SU-DHL-6 (cell line): ENCODE data around the gene RASSF5.

Experiments
- H2AFZ ChIP-seq: fragments of 200-600 bp; sonication (generic); 2 replicates; pipeline ENCODE4 v1.6.1; 2014; ENCODE audit warnings: low read depth, mild to moderate bottlenecking, moderate library complexity, mixed read lengths, antibody characterized with exemption, low read length; ENCODE audit not compliant: severe bottlenecking
- H3F3A ChIP-seq: fragments of 200-600 bp; shearing (Covaris generic); 2 replicates; pipeline ENCODE4 v1.6.0; 2016; ENCODE audit warnings: antibody characterized with exemption, mild to moderate bottlenecking; ENCODE audit not compliant: insufficient read depth
- H3K27ac ChIP-seq: fragments of 200-600 bp; sonication (generic); 2 replicates; pipeline ENCODE4 v1.5.1; 2016; ENCODE audit warnings: low read depth, mild to moderate bottlenecking, low read length, moderate library complexity, mixed read lengths
- H3K27me3 ChIP-seq: fragments of 200-600 bp; sonication (generic), shearing (Covaris generic); 2 replicates; pipeline ENCODE4 v1.6.0; 2014; ENCODE audit warnings: mild to moderate bottlenecking, low read length
- H3K36me3 ChIP-seq: fragments of 200-600 bp; sonication (generic); 2 replicates; pipeline ENCODE4 v1.6.1; 2014; ENCODE audit warnings: mild to moderate bottlenecking, low read length, mixed read lengths
- H3K4me2 ChIP-seq: fragments of 300-600, 200-600 bp; shearing (Covaris generic), sonication (generic); 2 replicates; pipeline ENCODE4 v1.6.0; 2014; ENCODE audit warnings: low read length, low read depth, mild to moderate bottlenecking; ENCODE audit not compliant: poor library complexity, severe bottlenecking
- H3K4me3 ChIP-seq: fragments of 200-600 bp; sonication (generic); 2 replicates; pipeline ENCODE4 v1.5.1; 2014; ENCODE audit warnings: antibody characterized with exemption, low read length, mild to moderate bottlenecking, mixed read lengths; ENCODE audit not compliant: insufficient read depth, poor library complexity, severe bottlenecking
- H3K79me2 ChIP-seq: fragments of 200-600 bp; sonication (generic); 2 replicates; pipeline ENCODE4 v1.6.1; 2014; ENCODE audit warnings: mild to moderate bottlenecking, low read length, moderate library complexity; ENCODE audit not compliant: insufficient read depth
- H3K9ac ChIP-seq: fragments of 200-600 bp; sonication (generic); 2 replicates; pipeline ENCODE4 v1.7.0; 2014; ENCODE audit warnings: mild to moderate bottlenecking, low read length
- H3K9me2 ChIP-seq: fragments of 200-600 bp; sonication (generic); replicated peaks from 2 replicates; pipeline ENCODE4 v1.6.1; 2014; ENCODE audit warnings: low read length; ENCODE audit not compliant: insufficient read depth
- H3K9me3 ChIP-seq: fragments of 200-600 bp; sonication (generic); 2 replicates; pipeline ENCODE4 v1.6.1; 2014; ENCODE audit warnings: low read length, mixed read lengths; ENCODE audit not compliant: insufficient read depth
- H4K20me1 ChIP-seq: fragments of 200-600 bp; sonication (generic); 2 replicates; pipeline ENCODE4 v1.6.1; 2014; ENCODE audit warnings: low read depth, mild to moderate bottlenecking, antibody characterized with exemption, low read length, moderate library complexity, mixed read lengths
- EZH2phosphoT487 ChIP-seq: fragments of 200-600 bp; sonication (generic), shearing (Covaris generic); conservative IDR thresholded peaks from 2 replicates; pipeline ENCODE4 v1.6.1; 2018; ENCODE audit warnings: mild to moderate bottlenecking, antibody characterized with exemption, low read length, moderate library complexity, mixed read lengths
- TF ChIP-seq, protein P1 (sequence below): fragments of 200-600 bp; sonication (generic); IDR thresholded peaks from one replicate; pipeline ENCODE4 v1.5.1; 2017; ENCODE audit warnings: antibody characterized with exemption, mild to moderate bottlenecking, low read length, moderate library complexity; ENCODE audit not compliant: insufficient read depth, poor library complexity, severe bottlenecking

Gene RASSF5

DNA sequence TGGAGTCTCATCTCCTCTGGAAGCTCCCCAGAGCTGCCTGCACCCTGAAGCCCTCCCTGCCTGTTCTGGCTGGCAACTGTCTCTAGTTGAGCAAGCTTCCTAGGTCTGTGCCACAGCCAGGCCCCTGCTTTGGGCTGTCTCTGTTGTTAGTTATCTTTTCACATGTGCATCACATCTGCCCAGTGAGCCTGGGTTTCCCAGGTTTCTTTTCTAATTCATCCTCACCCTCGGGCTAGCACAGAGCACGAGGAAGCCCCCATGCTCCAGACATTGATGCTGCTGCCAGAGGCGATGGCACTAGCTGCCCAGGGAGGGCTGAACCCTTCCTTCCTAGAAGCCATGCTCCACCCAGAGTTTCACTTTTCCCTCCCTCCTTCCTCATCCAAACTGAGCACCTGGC is 27.2 kb downstream of the RASSF5 start:
- H3K9me3 ChIP-seq, result no peaks in the 10 kb centered on the region
- no peaks in the 10 kb centered on the region for H3K36me3 ChIP-seq
- H3F3A ChIP-seq, result no peaks in the 10 kb centered on the region
- H3K27me3 ChIP-seq, result no peaks in the 10 kb centered on the region
- H3K9me2 ChIP-seq, result no peaks in the 10 kb centered on the region
- TF ChIP-seq EZH2phosphoT487, result no peak
- TF ChIP-seq, protein P1, sequence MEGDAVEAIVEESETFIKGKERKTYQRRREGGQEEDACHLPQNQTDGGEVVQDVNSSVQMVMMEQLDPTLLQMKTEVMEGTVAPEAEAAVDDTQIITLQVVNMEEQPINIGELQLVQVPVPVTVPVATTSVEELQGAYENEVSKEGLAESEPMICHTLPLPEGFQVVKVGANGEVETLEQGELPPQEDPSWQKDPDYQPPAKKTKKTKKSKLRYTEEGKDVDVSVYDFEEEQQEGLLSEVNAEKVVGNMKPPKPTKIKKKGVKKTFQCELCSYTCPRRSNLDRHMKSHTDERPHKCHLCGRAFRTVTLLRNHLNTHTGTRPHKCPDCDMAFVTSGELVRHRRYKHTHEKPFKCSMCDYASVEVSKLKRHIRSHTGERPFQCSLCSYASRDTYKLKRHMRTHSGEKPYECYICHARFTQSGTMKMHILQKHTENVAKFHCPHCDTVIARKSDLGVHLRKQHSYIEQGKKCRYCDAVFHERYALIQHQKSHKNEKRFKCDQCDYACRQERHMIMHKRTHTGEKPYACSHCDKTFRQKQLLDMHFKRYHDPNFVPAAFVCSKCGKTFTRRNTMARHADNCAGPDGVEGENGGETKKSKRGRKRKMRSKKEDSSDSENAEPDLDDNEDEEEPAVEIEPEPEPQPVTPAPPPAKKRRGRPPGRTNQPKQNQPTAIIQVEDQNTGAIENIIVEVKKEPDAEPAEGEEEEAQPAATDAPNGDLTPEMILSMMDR, result no peak
- no peak overlapping the region for H3K4me2 ChIP-seq
- no peaks in the 10 kb centered on the region for H3K79me2 ChIP-seq
- H3K9ac ChIP-seq, result no peak overlapping the region
- H3K27ac ChIP-seq, result no peak overlapping the region
- no peak overlapping the region for H3K4me3 ChIP-seq
- no peak overlapping the region for H2AFZ ChIP-seq
- H4K20me1 ChIP-seq, result no peaks in the 10 kb centered on the region

DNA sequence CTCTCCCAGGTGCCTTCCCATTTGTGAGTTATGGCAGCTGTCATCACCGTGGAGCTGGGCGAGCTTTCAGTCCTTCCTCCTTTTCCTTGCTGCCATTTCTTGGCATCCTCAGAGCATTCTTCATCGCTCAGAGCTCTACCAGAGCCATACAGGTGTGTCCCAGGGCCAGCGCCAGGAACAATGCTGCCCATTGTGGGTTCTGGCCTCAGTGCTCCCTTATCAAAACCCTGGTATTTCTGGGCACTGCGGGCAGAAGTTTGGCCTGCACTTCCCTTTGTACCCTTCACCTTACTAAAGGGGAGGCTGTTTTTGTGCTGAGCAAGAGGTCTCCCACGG is 28.5 kb downstream of the RASSF5 start:
- Histone ChIP-seq H3K4me3 (no peak overlapping the region), H3K27me3 (no peaks in the 10 kb centered on the region), H3K36me3 (no peaks in the 10 kb centered on the region), H3K79me2 (no peaks in the 10 kb centered on the region), H3K4me2 (no peak overlapping the region), H4K20me1 (no peaks in the 10 kb centered on the region), H2AFZ (no peak overlapping the region), H3K27ac (no peak overlapping the region), H3K9ac (no peak overlapping the region), H3K9me3 (no peaks in the 10 kb centered on the region), H3F3A (no peaks in the 10 kb centered on the region), H3K9me2 (no peaks in the 10 kb centered on the region)
- TF ChIP-seq, protein P1, result no peak
- TF ChIP-seq EZH2phosphoT487, result no peak

- Histone ChIP-seq H3K9me2 (no peaks in the 10 kb centered on the region), H4K20me1 (no peaks in the 10 kb centered on the region), H3K36me3 (no peaks in the 10 kb centered on the region), H3F3A (no peaks in the 10 kb centered on the region), H3K9me3 (no peaks in the 10 kb centered on the region), H2AFZ (no peak overlapping the region), H3K9ac (no peak overlapping the region), H3K4me3 (no peak overlapping the region), H3K4me2 (no peak overlapping the region), H3K27ac (no peak overlapping the region), H3K27me3 (no peaks in the 10 kb centered on the region), H3K79me2 (no peaks in the 10 kb centered on the region)
- TF ChIP-seq EZH2phosphoT487, result no peak
- TF ChIP-seq, protein P1, result no peak
Observed at GRCh38 chr1:206537141-206537540, 29.8 kb downstream of the RASSF5 start.
